Measurements from ENCODE around the gene JADE2.

JADE2 gene

DNA sequence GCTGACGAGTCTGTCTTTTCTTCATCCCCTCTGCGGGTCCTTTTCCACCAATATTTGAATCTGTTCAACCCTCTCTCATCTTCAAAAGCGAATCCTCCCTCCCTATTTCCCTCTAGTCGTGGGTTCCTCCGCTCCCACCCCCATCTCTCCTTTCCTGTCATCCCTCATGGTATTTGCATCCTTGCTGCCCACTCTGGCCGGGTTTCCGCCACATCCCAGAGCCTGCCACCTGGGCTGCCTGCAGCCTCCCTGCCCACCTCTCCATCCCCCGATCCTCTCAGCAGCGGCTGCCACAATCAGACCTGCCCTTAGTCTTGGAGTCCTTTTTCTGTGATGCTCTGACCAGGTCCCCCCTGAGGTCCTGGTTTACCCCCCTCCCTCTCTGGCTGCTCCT lies 44.9 kb downstream of the JADE2 start:
- no peak overlapping the region for H3K4me3 ChIP-seq (ENCODE audit: low read depth, low read length)
- no peak for DNase-seq (ENCODE audit: low read depth)
- no peak for TF ChIP-seq MYC (IDR thresholded peaks at IDR 0.05; ENCODE audit: low read depth, low read length)

GRCh38 chr5:134570886-134571285 lies 45.4 kb downstream of the JADE2 start:
- no peak for DNase-seq (ENCODE audit: low read depth)
- H3K4me3 ChIP-seq (ENCODE audit: low read depth, low read length), result no peak overlapping the region
- TF ChIP-seq, protein P1, sequence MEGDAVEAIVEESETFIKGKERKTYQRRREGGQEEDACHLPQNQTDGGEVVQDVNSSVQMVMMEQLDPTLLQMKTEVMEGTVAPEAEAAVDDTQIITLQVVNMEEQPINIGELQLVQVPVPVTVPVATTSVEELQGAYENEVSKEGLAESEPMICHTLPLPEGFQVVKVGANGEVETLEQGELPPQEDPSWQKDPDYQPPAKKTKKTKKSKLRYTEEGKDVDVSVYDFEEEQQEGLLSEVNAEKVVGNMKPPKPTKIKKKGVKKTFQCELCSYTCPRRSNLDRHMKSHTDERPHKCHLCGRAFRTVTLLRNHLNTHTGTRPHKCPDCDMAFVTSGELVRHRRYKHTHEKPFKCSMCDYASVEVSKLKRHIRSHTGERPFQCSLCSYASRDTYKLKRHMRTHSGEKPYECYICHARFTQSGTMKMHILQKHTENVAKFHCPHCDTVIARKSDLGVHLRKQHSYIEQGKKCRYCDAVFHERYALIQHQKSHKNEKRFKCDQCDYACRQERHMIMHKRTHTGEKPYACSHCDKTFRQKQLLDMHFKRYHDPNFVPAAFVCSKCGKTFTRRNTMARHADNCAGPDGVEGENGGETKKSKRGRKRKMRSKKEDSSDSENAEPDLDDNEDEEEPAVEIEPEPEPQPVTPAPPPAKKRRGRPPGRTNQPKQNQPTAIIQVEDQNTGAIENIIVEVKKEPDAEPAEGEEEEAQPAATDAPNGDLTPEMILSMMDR (IDR thresholded peaks at IDR 0.05; ENCODE audit: low read depth, low read length), result no peak

DNA sequence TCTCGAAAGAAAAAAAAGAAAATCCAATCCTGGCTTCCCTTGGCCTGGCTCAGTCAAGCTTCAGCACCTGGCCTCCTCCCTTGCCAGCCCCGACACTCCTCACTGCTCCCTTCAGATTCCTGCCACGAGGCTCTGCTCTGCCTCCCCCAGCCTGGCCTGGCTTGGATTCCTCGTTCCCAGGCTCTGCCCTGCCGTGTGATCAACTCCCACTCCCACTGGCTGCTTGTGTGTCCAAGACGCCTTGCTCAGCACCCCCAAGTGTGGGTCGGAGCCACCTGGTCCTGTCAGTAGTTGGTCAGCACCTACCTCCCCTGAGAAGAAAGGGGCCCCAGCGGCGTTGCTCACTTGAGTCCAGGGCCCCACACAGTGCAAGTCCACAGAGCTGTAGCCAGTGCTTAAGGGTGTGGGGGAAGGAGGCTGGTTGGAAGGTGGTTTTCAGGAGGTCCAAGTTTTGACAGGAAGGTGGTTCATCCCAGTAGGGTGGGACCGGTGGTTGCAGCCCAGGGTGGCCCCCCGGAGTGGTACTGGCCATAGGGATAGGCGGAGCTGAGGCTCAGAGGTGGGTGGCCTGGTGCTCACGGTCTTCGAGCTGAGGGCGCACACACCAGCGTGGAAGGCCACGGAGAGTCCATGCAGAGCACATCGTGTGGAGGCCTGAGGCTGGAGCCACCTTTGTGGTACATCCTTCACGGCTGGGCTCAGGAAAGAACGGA lies 46.4 kb downstream of the JADE2 start:
- no peak for TF ChIP-seq POLR2A (IDR thresholded peaks at IDR 0.05; ENCODE audit: extremely low read depth, insufficient read length)
- no peak for TF ChIP-seq MYC (IDR thresholded peaks at IDR 0.05; ENCODE audit: low read depth, low read length)
- TF ChIP-seq MAX (IDR thresholded peaks at IDR 0.05; ENCODE audit: low read depth, low read length), result no peak
- TF ChIP-seq, protein P1 (IDR thresholded peaks at IDR 0.05; ENCODE audit: low read depth, low read length), result no peak
- DNase-seq (ENCODE audit: low read depth), result no peak

DNA sequence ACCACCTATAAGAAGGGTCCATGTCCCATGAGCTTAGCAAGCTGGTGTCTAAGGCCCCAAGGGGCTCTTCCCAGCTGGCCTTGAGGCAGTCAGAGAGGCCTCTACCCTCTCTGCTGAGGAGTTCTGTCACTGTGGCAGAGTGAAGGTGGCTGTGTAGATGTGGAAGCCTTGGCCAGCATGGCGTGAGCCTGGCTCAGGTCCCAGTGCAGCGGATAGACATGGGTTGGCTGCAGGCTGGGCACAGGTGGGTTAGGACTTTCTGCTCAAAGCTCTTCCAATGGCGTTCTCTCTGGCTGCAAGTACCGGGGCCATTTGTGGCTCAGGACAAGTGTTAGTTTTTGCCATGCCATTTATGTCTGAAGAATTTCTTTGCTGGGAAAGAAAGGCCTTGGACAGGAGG lies 47.3 kb downstream of the JADE2 start:
- no peak overlapping the region for H3K4me3 ChIP-seq (ENCODE audit: low read depth, low read length)
- no peak for TF ChIP-seq POLR2A (IDR thresholded peaks at IDR 0.05; ENCODE audit: extremely low read depth, insufficient read length)
- no peak for TF ChIP-seq MYC (IDR thresholded peaks at IDR 0.05; ENCODE audit: low read depth, low read length)
- TF ChIP-seq, protein P1 (IDR thresholded peaks at IDR 0.05; ENCODE audit: low read depth, low read length), result no peak
- TF ChIP-seq MAX (IDR thresholded peaks at IDR 0.05; ENCODE audit: low read depth, low read length), result no peak

More for the DNA sequence above, 46.4 kb downstream of the JADE2 start:
- H3K4me3 ChIP-seq (ENCODE audit: low read depth, low read length), result no peak overlapping the region

DNA sequence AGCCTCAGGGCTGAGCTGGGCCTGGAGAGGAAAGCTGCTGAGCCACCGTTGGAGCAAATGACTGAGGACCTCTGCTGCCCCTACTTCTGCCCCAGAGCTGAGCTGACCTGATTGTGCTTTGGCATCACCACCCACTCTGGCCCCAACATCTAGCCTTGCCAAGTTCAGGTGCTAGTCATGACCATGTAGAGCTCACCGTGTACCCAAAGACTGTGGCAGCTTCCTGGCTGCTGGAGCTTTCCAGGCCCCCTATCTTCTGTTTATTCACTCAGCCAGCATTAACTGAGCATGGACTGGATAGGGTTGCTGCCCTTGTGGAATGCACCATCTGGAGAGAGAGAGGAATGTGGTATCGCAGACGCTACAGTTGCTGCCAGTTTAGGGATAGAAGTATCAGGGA lies 49.1 kb downstream of the JADE2 start:
- TF ChIP-seq POLR2A (IDR thresholded peaks at IDR 0.05; ENCODE audit: extremely low read depth, insufficient read length), result no peak
- no peak for TF ChIP-seq MAX (IDR thresholded peaks at IDR 0.05; ENCODE audit: low read depth, low read length)
- TF ChIP-seq MYC (IDR thresholded peaks at IDR 0.05; ENCODE audit: low read depth, low read length), result no peak
- TF ChIP-seq, protein P1 (IDR thresholded peaks at IDR 0.05; ENCODE audit: low read depth, low read length), result no peak
- no peak overlapping the region for H3K4me3 ChIP-seq (ENCODE audit: low read depth, low read length)
- DNase-seq (ENCODE audit: low read depth), result no peak

More for the DNA sequence above, 47.3 kb downstream of the JADE2 start:
- no peak for DNase-seq (ENCODE audit: low read depth)

GRCh38 chr5:134575316-134575715 lies 49.8 kb downstream of the JADE2 start:
- TF ChIP-seq MYC (IDR thresholded peaks at IDR 0.05; ENCODE audit: low read depth, low read length), result no peak
- TF ChIP-seq, protein P1 (IDR thresholded peaks at IDR 0.05; ENCODE audit: low read depth, low read length), result no peak
- no peak for TF ChIP-seq POLR2A (IDR thresholded peaks at IDR 0.05; ENCODE audit: extremely low read depth, insufficient read length)
- TF ChIP-seq MAX (IDR thresholded peaks at IDR 0.05; ENCODE audit: low read depth, low read length), result no peak
- no peak overlapping the region for H3K4me3 ChIP-seq (ENCODE audit: low read depth, low read length)
- no peak for DNase-seq (ENCODE audit: low read depth)

All from NB4 (cell line).